Heart left ventricle (tissue), 16 donors: ENCODE data around the gene PPP1R2. TPM values are rescaled to one million over a fixed set of nuclear protein-coding genes. Genes with fewer than 3 reads are reported as not detected.

ENCODE experiments used
- ATAC-seq, 4 donors: fragments of 200-7000 bp; cut with Tn5 transposase; one replicate each; pipeline ENCODE4 v1.9.1; 2020 to 2022; ENCODE audit warnings: moderate library complexity in 4 of 4, mild to moderate bottlenecking in 3 of 4, moderate number of reproducible peaks in 1 of 4
- DNase-seq, 5 donors: peaks; one replicate each; pipeline ENCODE4 v3.0.0-alpha.2; 2020
- H3K27ac ChIP-seq, 12 donors: fragments of 200-600 bp; sonication (generic) in 4 of 12; one replicate each; pipeline versions ENCODE4 v1.5.0 to v1.8.0; 2016 to 2022; ENCODE audit warnings: mild to moderate bottlenecking in 2 of 12
- H3K27me3 ChIP-seq, 9 donors: fragments of 200-600 bp; sonication (generic) in 2 of 9; one replicate each; pipeline versions ENCODE4 v1.5.1 to v1.8.0; 2016 to 2022; ENCODE audit warnings: mild to moderate bottlenecking in 3 of 9
- H3K36me3 ChIP-seq, 9 donors: fragments of 200-600 bp; sonication (generic) in 2 of 9; one replicate each; pipeline versions ENCODE4 v1.5.0 to v1.8.0; 2018 to 2022; ENCODE audit warnings: mild to moderate bottlenecking in 2 of 9
- H3K4me1 ChIP-seq, 12 donors: fragments of 200-600 bp; sonication (generic) in 4 of 12; one replicate each; pipeline versions ENCODE4 v1.5.0 to v1.8.0; 2016 to 2022; ENCODE audit warnings: mild to moderate bottlenecking in 3 of 12
- H3K4me3 ChIP-seq, 12 donors: fragments of 200-600 bp; sonication (generic) in 4 of 12; one replicate each; pipeline versions ENCODE4 v1.5.0 to v1.8.0; 2017 to 2022; ENCODE audit warnings: mild to moderate bottlenecking in 9 of 12, moderate library complexity in 4 of 12
- H3K9me3 ChIP-seq, 12 donors: fragments of 200-600 bp; sonication (generic) in 4 of 12; one replicate each; pipeline versions ENCODE4 v1.5.0 to v1.8.0; 2016 to 2022; ENCODE audit warnings: mild to moderate bottlenecking in 1 of 12
- POLR2A ChIP-seq, 2 donors: fragments of 450-650 bp; IDR thresholded peaks; one replicate each; pipeline ENCODE4 v1.6.1; 2017; ENCODE audit warnings: antibody characterized with exemption in 2 of 2, mild to moderate bottlenecking in 2 of 2, moderate library complexity in 2 of 2
- WGBS, 4 donors: extraction: QIAGEN DNeasy Blood & Tissue Kit in 2 of 4; methylation state at CpG; one replicate each; pipeline versions ENCODE4 v1.1.5 to v1.1.7; 2013 to 2018; 5-methylcytosine and 5-hydroxymethylcytosine counted together
- intact Hi-C, 10 donors: fragments of 100-400 bp; cut with DNase I; formaldehyde crosslinking; loops; one replicate each; pipeline versions ENCODE4 v1.11.1 to v1.14.2; 2022
- polyA plus RNA-seq, 2 donors: library from polyadenylated mRNA; stranded (reverse); fragments of 200-250 nt; gene quantifications; one replicate each; pipeline ENCODE4 v1.2.3, GENCODE V29; 2013
- total RNA-seq, 9 donors: library from RNA; depleted of rRNA in 2 of 9; stranded (reverse); fragments of >200 nt in 2 of 9; fragmentation: NEBNext Ultra II Directional in 3 of 9; extraction: Animal tissue kit (Norgen Biotek cat#: 25700) in 3 of 9; gene quantifications; one replicate each; pipeline versions ENCODE4 v1.1.0 to v1.2.4, GENCODE V29; 2016 to 2023
- TF ChIP-seq, protein P1 (sequence below), 12 donors: fragments of 200-600 bp; sonication (generic) in 4 of 12; IDR thresholded peaks; one replicate each; pipeline versions ENCODE4 v1.5.0 to v1.8.0; 2018 to 2022; ENCODE audit warnings: antibody characterized with exemption in 12 of 12, mild to moderate bottlenecking in 5 of 12
- donor health status: ischemic (EF 13 %, LVEDD 7.1; RV severe dilation, severe dysfunction).
- donor health status: healthy with polysubstance abuse.
- donor health status: DM: no; HTN: yes; CAD: no.
- donor health status: DM: no; HTN: no; CAD: no.
- donor health status: ischemic (EF 25% LVEDD 6.9; RV normal size, moderate dysfunction).
- donor health status: ischemic (EF 25% LVEDD 5.7; RV mildly dilated, moderate dysfunction).
- donor health status: healthy.
- donor health status: DM: yes; HTN: yes; CAD: no.
- donor health status: ischemic (EF 35%, LVEDD 5.7; RV mildly dilated, moderate dysfunction).
- donor health status: nonischemic (EF 11% LVEDD 7.7; RV severe dilation, severe dysfunction).
- donor health status: DM: yes; HTN: yes; CAD: no.
- donor health status: PGD.
- donor health status: ischemic (EF 29% LVEDD 5.4; RV normal size, mild dysfunction).
- donor health status: nonischemic (EF 23%, LVEDD 6.1; RV moderate dilation, normal function).

Gene PPP1R2
- total and polyA plus RNA-seq, 11 donors: 16.8 to 63.6 (median 43.9) TPM

DNA sequence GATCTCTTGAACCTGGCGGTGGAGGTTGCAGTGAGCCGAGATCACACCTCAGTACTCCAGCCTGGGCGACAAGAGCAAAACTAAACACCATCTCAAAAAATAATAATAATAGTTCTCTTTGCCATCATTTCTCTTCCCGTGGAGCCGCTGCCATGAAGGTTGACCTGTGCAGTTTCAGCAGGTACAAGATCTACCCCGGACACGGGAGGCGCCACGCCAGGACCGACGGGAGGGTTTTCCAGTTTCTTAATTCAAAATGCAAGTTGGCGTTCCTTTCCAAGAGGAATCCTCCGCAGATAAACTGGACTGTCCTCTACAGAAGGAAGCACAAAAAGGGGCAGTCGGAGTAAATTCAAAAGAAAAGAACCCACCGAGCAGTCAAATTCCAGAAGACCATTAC, 11.3 kb upstream of the PPP1R2 start:
- Histone ChIP-seq H3K4me1 (peaks cover 0 to 31% (median 13%) of the 10 kb centered on the region in 12 donors), H3K36me3 (no peaks in the 10 kb centered on the region), H3K4me3 (no peak overlapping the region), H3K9me3 (no peaks in the 10 kb centered on the region), H3K27me3 (no peaks in the 10 kb centered on the region), H3K27ac (no peak overlapping the region)
- intact Hi-C loops: no loop called here
- DNase-seq: no peak
- no peak for TF ChIP-seq POLR2A (IDR thresholded peaks at IDR 0.05)
- TF ChIP-seq, protein P1, sequence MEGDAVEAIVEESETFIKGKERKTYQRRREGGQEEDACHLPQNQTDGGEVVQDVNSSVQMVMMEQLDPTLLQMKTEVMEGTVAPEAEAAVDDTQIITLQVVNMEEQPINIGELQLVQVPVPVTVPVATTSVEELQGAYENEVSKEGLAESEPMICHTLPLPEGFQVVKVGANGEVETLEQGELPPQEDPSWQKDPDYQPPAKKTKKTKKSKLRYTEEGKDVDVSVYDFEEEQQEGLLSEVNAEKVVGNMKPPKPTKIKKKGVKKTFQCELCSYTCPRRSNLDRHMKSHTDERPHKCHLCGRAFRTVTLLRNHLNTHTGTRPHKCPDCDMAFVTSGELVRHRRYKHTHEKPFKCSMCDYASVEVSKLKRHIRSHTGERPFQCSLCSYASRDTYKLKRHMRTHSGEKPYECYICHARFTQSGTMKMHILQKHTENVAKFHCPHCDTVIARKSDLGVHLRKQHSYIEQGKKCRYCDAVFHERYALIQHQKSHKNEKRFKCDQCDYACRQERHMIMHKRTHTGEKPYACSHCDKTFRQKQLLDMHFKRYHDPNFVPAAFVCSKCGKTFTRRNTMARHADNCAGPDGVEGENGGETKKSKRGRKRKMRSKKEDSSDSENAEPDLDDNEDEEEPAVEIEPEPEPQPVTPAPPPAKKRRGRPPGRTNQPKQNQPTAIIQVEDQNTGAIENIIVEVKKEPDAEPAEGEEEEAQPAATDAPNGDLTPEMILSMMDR (IDR thresholded peaks at IDR 0.05): no peak
- 92 to 98% (median 96%) methylated on average over 15 of the region's 15 CpGs for WGBS, 4 donors
- ATAC-seq: no peak

DNA sequence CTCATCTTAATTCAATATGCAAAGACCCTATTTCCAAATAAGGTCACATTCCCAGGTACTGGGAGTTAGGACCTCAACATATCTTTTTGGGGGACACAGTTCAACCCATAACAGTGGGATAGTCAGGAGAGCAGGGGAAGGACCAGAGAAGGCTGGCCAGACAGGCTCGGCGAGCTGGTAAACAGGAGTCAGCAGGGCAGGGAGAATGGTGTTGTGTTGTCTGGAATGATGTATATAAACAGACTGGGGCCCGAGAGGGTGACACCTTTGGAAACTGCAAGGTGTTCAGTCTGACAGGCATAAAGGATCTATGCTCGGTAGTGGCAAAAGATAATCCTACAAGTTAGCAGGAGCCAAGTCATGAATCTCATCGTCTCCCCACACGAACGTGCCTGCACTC, 10.1 kb upstream of the PPP1R2 start:
- no peaks in the 10 kb centered on the region for H3K36me3 ChIP-seq
- 91 to 92% (median 92%) methylated on average over 7 of the region's 7 CpGs for WGBS, 4 donors
- no peaks in the 10 kb centered on the region for H3K9me3 ChIP-seq
- no peak for TF ChIP-seq POLR2A (IDR thresholded peaks at IDR 0.05)
- TF ChIP-seq, protein P1 (IDR thresholded peaks at IDR 0.05): no peak
- ATAC-seq (no peak), DNase-seq (no peak)
- intact Hi-C loops: no loop called here
- no peak overlapping the region for H3K27ac ChIP-seq
- H3K4me3 ChIP-seq: no peak overlapping the region
- H3K27me3 ChIP-seq: no peaks in the 10 kb centered on the region
- peaks cover 0 to 37% (median 12%) of the 10 kb centered on the region in 12 donors for H3K4me1 ChIP-seq

DNA sequence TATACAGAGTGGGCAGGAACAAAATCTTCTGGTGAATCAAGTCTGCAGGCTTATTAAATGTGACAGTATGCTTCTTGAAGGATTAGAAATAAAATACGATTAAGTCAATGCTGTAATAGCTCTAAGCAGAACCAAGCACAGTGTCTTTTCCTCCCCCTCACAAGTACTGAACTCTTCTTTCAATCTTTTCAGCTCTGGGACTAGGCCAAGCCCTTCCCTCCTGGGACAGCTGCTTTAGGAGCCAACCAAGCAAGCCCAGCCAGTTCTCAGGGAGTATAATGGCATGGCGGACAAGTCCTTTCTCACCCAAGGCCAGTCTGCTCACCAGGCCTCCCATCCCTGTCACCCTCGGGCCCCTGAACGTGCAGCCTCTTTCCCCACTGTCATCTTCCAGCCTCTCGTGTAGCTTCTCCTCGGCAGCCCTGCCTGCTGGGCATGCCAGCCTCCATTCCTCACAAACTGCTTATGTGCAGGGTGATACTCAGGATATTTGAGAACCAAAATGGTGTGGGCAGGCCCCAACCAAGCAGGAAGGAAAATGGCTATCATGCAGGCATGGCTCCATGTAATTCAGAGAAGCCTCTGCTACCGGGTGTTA, 8.4 kb upstream of the PPP1R2 start:
- peak in 4 of 5 donors; percentile 50 to 69 (median 56) for DNase-seq

DNA sequence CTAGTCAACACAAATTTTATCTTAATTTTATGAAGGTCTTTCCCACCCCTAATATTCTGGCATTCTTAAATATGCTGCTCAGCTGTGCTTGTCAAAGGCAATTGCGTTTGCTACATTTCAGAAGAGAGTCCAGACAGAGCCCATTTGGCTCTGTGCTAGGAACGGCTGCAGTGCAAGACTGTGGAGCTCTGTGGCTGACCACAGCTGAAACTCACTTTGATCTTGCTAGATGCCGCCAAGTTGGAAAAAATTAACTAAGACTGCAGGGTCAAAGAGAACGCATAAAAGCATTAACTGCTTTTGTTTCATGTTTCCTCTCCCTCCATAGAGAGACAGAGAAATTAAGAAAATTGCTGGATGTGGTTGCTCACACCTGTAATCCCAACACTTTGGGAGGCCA, 7.6 kb upstream of the PPP1R2 start:
- ATAC-seq (peak in 3 of 4 donors; percentile 33 to 44 (median 44)), DNase-seq (no peak)
- intact Hi-C loops: no loop called here
- Histone ChIP-seq H3K27me3 (no peaks in the 10 kb centered on the region), H3K4me1 (peaks cover 0 to 56% (median 22%) of the 10 kb centered on the region in 12 donors), H3K36me3 (no peaks in the 10 kb centered on the region), H3K9me3 (no peaks in the 10 kb centered on the region), H3K4me3 (no peak overlapping the region), H3K27ac (peak overlapping the region in 3 of 12 donors; percentile 2 to 74 (median 50))
- TF ChIP-seq, protein P1 (IDR thresholded peaks at IDR 0.05): no peak
- TF ChIP-seq POLR2A (IDR thresholded peaks at IDR 0.05): no peak
- WGBS, 4 donors: 72 to 84% (median 75%) methylated on average over 4 of the region's 4 CpGs

More for the DNA sequence above, 8.4 kb upstream of the PPP1R2 start:
- WGBS, 4 donors: 64 to 75% (median 66%) methylated on average over 6 to 7 of the region's 7 CpGs
- H3K4me1 ChIP-seq: peaks cover 0 to 49% (median 15%) of the 10 kb centered on the region in 12 donors
- H3K36me3 ChIP-seq: no peaks in the 10 kb centered on the region
- no peaks in the 10 kb centered on the region for H3K9me3 ChIP-seq
- H3K4me3 ChIP-seq: no peak overlapping the region
- no peaks in the 10 kb centered on the region for H3K27me3 ChIP-seq
- peak overlapping the region in 4 of 12 donors; percentile 2 to 74 (median 34) for H3K27ac ChIP-seq
- ATAC-seq: peak; percentile 55 to 67 (median 63)
- TF ChIP-seq, protein P1 (IDR thresholded peaks at IDR 0.05): no peak
- TF ChIP-seq POLR2A (IDR thresholded peaks at IDR 0.05): no peak
- intact Hi-C loops: no loop called here
